ENCODE measurements around the gene CCIN. TPM values are rescaled to one million over a fixed set of nuclear protein-coding genes. Genes with fewer than 3 reads are reported as not detected.

The CCIN gene
- total and polyA plus RNA-seq, 9 of the 15 experiments (the other 6 are each of a cell fraction or from before 2014, with no cell fraction given): not detected

DNA sequence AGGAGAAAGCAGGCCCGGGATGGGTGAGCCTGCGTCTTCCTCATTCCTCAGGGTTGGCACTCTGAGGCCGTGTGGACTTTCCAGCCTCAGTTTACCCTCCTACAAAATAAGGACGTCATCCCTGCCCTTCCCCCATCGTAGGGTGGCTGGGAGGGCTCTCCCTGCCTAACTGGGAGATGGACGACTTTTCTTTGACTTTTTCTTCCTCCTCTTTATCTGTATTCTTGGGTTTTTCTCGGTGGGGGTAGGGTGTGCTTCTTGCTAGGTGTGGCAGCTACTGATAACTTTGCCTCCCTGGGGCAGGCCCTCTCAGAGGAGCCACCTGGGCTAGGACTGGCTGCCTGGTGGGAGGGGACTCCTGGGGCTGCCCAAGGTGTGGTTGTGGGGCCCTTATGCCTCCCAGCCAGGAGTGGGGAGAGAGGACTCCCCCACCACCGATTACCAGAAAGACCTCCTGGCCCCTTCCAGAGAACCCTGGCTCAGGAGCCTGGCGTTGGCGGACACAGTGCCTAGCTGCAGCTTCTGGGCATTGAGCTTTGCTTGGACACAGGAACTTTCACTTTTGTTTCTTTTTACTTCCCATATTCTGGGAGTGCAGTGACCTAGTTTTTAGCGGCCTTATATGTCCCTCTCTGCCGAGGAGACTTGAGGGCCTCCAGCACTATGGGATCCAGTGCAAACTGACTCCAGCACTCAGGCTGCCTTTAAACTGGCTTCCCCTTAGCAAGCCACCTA is 26.5 kb upstream of the CCIN start (continued):
- TF ChIP-seq ZZZ3 (IDR thresholded peaks at IDR 0.05): no peak
- TF ChIP-seq, protein P1, sequence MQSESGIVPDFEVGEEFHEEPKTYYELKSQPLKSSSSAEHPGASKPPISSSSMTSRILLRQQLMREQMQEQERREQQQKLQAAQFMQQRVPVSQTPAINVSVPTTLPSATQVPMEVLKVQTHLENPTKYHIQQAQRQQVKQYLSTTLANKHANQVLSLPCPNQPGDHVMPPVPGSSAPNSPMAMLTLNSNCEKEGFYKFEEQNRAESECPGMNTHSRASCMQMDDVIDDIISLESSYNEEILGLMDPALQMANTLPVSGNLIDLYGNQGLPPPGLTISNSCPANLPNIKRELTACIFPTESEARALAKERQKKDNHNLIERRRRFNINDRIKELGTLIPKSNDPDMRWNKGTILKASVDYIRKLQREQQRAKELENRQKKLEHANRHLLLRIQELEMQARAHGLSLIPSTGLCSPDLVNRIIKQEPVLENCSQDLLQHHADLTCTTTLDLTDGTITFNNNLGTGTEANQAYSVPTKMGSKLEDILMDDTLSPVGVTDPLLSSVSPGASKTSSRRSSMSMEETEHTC (IDR thresholded peaks at IDR 0.05): no peak
- TF ChIP-seq SNRNP70 (optimal IDR thresholded peaks at IDR 0.05; ENCODE audit: low read depth, low read length): no peak
- TF ChIP-seq EP300 (IDR thresholded peaks at IDR 0.05; ENCODE audit: low read length): peak; percentile 45; the same call in 1 of the 2 replicates
- TF ChIP-seq YY1 (IDR thresholded peaks at IDR 0.05; ENCODE audit: borderline replicate concordance in 1 of 3, control insufficient read depth in 1 of 3, extremely low read depth in 1 of 3, insufficient read depth in 3 of 3, insufficient read length in 1 of 3, insufficient replicate concordance in 2 of 3, low read depth in 1 of 3, low read length in 2 of 3): no peak

DNA sequence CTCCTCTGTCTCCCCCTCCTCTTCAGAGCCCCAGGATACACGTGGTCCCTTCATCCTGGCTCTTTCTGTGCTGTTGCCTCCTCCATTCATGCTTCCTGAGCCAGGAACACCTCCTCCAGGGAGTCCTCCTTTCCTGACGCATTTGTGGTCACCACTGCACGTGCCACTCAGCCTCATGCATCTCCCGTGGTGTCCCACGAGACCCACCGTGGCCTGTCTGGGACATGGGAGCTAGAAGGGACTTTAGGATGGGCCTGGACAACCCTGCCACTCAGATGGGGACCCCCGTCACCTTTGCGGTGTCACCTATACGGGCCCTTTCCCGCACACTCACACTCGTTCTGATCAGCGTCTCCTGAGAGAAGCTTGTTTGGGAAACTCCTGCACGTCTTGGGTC is 25.9 kb upstream of the CCIN start:
- peak overlapping the region; percentile 66 for H2AFZ ChIP-seq (ENCODE audit: low read depth, low read length)
- H3K4me1 ChIP-seq (replicated peaks in 1 of 2; ENCODE audit: control insufficient read depth in 2 of 2, insufficient read depth in 2 of 2, low read length in 2 of 2): peaks cover 35 to 43% of the 10 kb centered on the region in 2 experiments; a peak in 4 of 5 replicates
- H3K4me2 ChIP-seq (ENCODE audit: insufficient read depth, low read length): peak overlapping the region; percentile 73
- no peaks in the 10 kb centered on the region for H3K36me3 ChIP-seq (ENCODE audit: control insufficient read depth, insufficient read depth, low read length)
- no TSS peak for BruUV-seq (replicated peaks)
- H3K27ac ChIP-seq (ENCODE audit: extremely low read depth, low read depth, low read length): peak overlapping the region; percentile 59
- ChIA-PET CTCF (ENCODE audit: low intra/inter-chr PET ratio) (no interaction called here), POLR2A (interaction anchor here (0.7 kb wide), 1 partner anchor 13 kb away, joined by 4 read pairs; no protein-coding TSS in a partner anchor)
- no peaks in the 10 kb centered on the region for H3K27me3 ChIP-seq (ENCODE audit: control insufficient read depth in 2 of 2, insufficient read depth in 2 of 2, low read length in 2 of 2)
- peaks cover 3% of the 10 kb centered on the region; the same call in 1 of the 3 replicates for H3K79me2 ChIP-seq (ENCODE audit: control insufficient read depth, insufficient read depth, low read length)
- in situ Hi-C loops (cut with MboI) (no loop called here), intact Hi-C loops (cut with micrococcal nuclease) (no loop called here)
- WGBS (ENCODE audit: insufficient coverage, low coverage, missing lambda C conversion rate): 56% methylated on average over 6 of the region's 13 CpGs
- peak overlapping the region; percentile 33 to 62; a peak in 3 of 4 replicates for H3K9ac ChIP-seq (ENCODE audit: insufficient read depth in 1 of 2, low read depth in 2 of 2, low read length in 2 of 2)
- H3K4me3 ChIP-seq: no peak overlapping the region
- no peaks in the 10 kb centered on the region for H4K20me1 ChIP-seq (replicated peaks; ENCODE audit: control insufficient read depth, insufficient read depth, low read length)
- H3K9me1 ChIP-seq (ENCODE audit: control insufficient read depth, insufficient read depth, low read length): no peaks in the 10 kb centered on the region
- FAIRE-seq (no peak), ATAC-seq (no peak; the same call in 2 of the 3 replicates), DNase-seq (ENCODE audit: extremely low read depth in 1 of 4, low spot score in 3 of 4) (no peak)
- no peaks in the 10 kb centered on the region for H3K9me3 ChIP-seq (replicated peaks; ENCODE audit: control insufficient read depth, insufficient read depth, low read depth, low read length)
- TF ChIP-seq CCAR2 (IDR thresholded peaks at IDR 0.05; ENCODE audit: low read depth, low read length): no peak
- TF ChIP-seq BCOR (IDR thresholded peaks at IDR 0.05): peak; percentile 85
- TF ChIP-seq GTF2A2 (tag; IDR thresholded peaks at IDR 0.05): no peak
- TF ChIP-seq RBM25 (IDR thresholded peaks at IDR 0.05; ENCODE audit: low read depth, low read length, severe bottlenecking): peak; percentile 35
- TF ChIP-seq, protein P2, sequence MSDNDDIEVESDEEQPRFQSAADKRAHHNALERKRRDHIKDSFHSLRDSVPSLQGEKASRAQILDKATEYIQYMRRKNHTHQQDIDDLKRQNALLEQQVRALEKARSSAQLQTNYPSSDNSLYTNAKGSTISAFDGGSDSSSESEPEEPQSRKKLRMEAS (CRISPR knock-in tag; IDR thresholded peaks at IDR 0.05): peak; percentile 14; the same call in 1 of the 2 replicates
- no peak for TF ChIP-seq ZNF75A (CRISPR knock-in tag; IDR thresholded peaks at IDR 0.05)
- TF ChIP-seq SMARCA5 (IDR thresholded peaks at IDR 0.05): peak; percentile 64; the same call in 1 of the 2 replicates
- TF ChIP-seq ARID3B (CRISPR knock-in tag; IDR thresholded peaks at IDR 0.05; ENCODE audit: borderline replicate concordance): no peak

Measured in K562 (cell line).